Mesenchymal stem cell (in vitro differentiated cells and primary cell): ENCODE measurements around the gene LCN6.
"Not testable (repeated sequence)": the region's sequence is repeated elsewhere in the genome, so short reads cannot be mapped to it uniquely, and the experiment has no call there.

Experiments used
- DNase-seq: peaks from one replicate; pipeline ENCODE4 v3.0.0-alpha.2; 2013
- H2AFZ ChIP-seq: one replicate; pipeline ENCODE4 v1.6.1; 2013; ENCODE audit warnings: low read depth, mild to moderate bottlenecking, control low read depth, inconsistent platforms, low read length, moderate library complexity
- H2AK5ac ChIP-seq: 2 replicates; pipeline ENCODE4 v1.6.1; 2013; ENCODE audit warnings: low read length, moderate library complexity, mild to moderate bottlenecking, inconsistent platforms; ENCODE audit not compliant: severe bottlenecking
- H2BK120ac ChIP-seq: one replicate; pipeline ENCODE4 v1.6.1; 2013; ENCODE audit warnings: low read depth, mild to moderate bottlenecking, inconsistent platforms, low read length, moderate library complexity
- H2BK12ac ChIP-seq, 2 experiments: one replicate each; pipeline ENCODE4 v1.6.1; 2013; ENCODE audit warnings: inconsistent platforms in 2 of 2, low read length in 2 of 2, mild to moderate bottlenecking in 2 of 2, moderate library complexity in 2 of 2, control low read depth in 1 of 2
- H2BK15ac ChIP-seq: one replicate; pipeline ENCODE4 v1.6.1; 2013; ENCODE audit warnings: mild to moderate bottlenecking, low read depth, inconsistent platforms; ENCODE audit not compliant: poor library complexity, severe bottlenecking
- H2BK5ac ChIP-seq: 2 replicates; pipeline ENCODE4 v1.6.1; 2013; ENCODE audit warnings: low read depth, mild to moderate bottlenecking, low read length, control low read depth, inconsistent platforms; ENCODE audit not compliant: poor library complexity, severe bottlenecking
- H3K14ac ChIP-seq, 2 experiments: one replicate each; pipeline ENCODE4 v1.6.1; 2013; ENCODE audit warnings: inconsistent platforms in 2 of 2, low read length in 2 of 2, control low read depth in 1 of 2, mild to moderate bottlenecking in 1 of 2, moderate library complexity in 1 of 2
- H3K18ac ChIP-seq, 2 experiments: one replicate each; pipeline ENCODE4 v1.6.1; 2013; ENCODE audit warnings: inconsistent platforms in 2 of 2, low read length in 2 of 2, control low read depth in 1 of 2, low read depth in 1 of 2, mild to moderate bottlenecking in 1 of 2
- H3K23ac ChIP-seq, 2 experiments: one replicate each; pipeline ENCODE4 v1.6.1; 2013; ENCODE audit warnings: inconsistent platforms in 2 of 2, low read length in 2 of 2, mild to moderate bottlenecking in 2 of 2, moderate library complexity in 2 of 2, control low read depth in 1 of 2
- H3K27ac ChIP-seq: 2 replicates; pipeline ENCODE4 v1.5.1; 2013; ENCODE audit warnings: mild to moderate bottlenecking, moderate library complexity, low read length, control low read depth, inconsistent platforms; ENCODE audit not compliant: poor library complexity, severe bottlenecking
- H3K27me3 ChIP-seq, 2 experiments: 2 replicates each; pipeline versions ENCODE4 v1.6.1 to v1.7.0; 2013; ENCODE audit warnings: low read length in 2 of 2, mild to moderate bottlenecking in 2 of 2, moderate library complexity in 2 of 2, control low read depth in 1 of 2, inconsistent platforms in 1 of 2; ENCODE audit not compliant: control insufficient read depth in 1 of 2, insufficient read depth in 1 of 2
- H3K36me3 ChIP-seq, 2 experiments: 2 replicates each; pipeline versions ENCODE4 v1.6.1 to v1.7.0; 2013; ENCODE audit warnings: low read length in 2 of 2, control low read depth in 1 of 2, inconsistent platforms in 1 of 2, low read depth in 1 of 2, mild to moderate bottlenecking in 1 of 2; ENCODE audit not compliant: insufficient read depth in 2 of 2, control insufficient read depth in 1 of 2
- H3K4ac ChIP-seq, 2 experiments: one replicate each; pipeline ENCODE4 v1.6.1; 2013; ENCODE audit warnings: inconsistent platforms in 2 of 2, low read length in 2 of 2, mild to moderate bottlenecking in 2 of 2, moderate library complexity in 2 of 2, control low read depth in 1 of 2, low read depth in 1 of 2
- H3K4me1 ChIP-seq: 2 replicates; pipeline ENCODE4 v1.6.1; 2013; ENCODE audit warnings: low read depth, low read length, control low read depth; ENCODE audit not compliant: control insufficient read depth, insufficient read depth
- H3K4me2 ChIP-seq: 2 replicates; pipeline ENCODE4 v1.6.1; 2013; ENCODE audit warnings: low read length, mild to moderate bottlenecking, inconsistent platforms; ENCODE audit not compliant: poor library complexity, severe bottlenecking
- H3K4me3 ChIP-seq, 2 experiments: 2 replicates each; pipeline versions ENCODE4 v1.5.1 to v1.7.0; 2013; ENCODE audit warnings: low read length in 2 of 2, mild to moderate bottlenecking in 2 of 2, control low read depth in 1 of 2, low read depth in 1 of 2; ENCODE audit not compliant: insufficient read depth in 1 of 2
- H3K79me1 ChIP-seq: replicated peaks from 2 replicates; pipeline ENCODE4 v1.6.1; 2013; ENCODE audit warnings: mild to moderate bottlenecking, control low read depth, low read length, inconsistent platforms; ENCODE audit not compliant: poor library complexity, severe bottlenecking
- H3K9ac ChIP-seq: 2 replicates; pipeline ENCODE4 v1.7.0; 2013; ENCODE audit warnings: mild to moderate bottlenecking, low read length, moderate library complexity
- H3K9me3 ChIP-seq: 2 replicates; pipeline ENCODE4 v1.7.0; 2013; ENCODE audit warnings: mild to moderate bottlenecking, low read length; ENCODE audit not compliant: control insufficient read depth
- H4K8ac ChIP-seq: one replicate; pipeline ENCODE4 v1.6.1; 2013; ENCODE audit warnings: inconsistent platforms, mild to moderate bottlenecking, low read length, moderate library complexity
- H4K91ac ChIP-seq: one replicate; pipeline ENCODE4 v1.6.1; 2013; ENCODE audit warnings: mild to moderate bottlenecking, low read length, inconsistent platforms
- WGBS: methylation state at CpG from one replicate; pipeline ENCODE4 v1.1.7; 2013; ENCODE audit warnings: mixed read lengths; 5-methylcytosine and 5-hydroxymethylcytosine counted together

The LCN6 gene

DNA sequence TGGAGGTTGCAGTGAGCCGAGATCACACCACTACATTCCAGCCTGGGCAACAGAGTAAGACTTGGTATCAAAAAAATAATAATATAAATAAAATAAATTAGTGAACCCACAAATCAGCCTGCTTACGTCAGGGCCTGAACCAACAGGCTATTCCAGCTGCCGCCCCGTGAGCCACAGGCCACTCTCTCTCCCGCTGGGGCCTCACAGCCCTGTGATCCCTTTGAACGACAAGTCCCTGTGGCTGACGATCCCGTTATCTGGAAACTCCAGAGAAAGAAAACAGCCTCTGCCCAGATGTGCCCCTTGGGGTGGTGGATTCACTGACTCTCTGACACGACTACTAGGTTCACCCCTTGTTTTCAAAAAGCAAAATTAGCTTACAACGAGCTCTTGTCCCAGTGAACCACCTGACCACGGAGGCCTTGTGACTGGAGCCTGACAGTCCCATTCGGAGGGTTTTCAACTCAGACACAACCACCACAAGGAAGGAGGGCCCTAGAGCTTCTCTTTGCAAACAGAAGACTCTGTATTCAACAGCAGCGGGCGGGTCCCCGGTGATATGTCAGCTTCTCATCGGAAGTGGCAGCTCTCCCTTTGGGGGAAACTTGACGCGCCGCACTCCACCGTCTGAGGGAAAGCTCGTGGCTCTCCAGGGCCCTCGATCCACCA, 40.3 kb downstream of the LCN6 start:
- H3K36me3 ChIP-seq = no peaks in the 10 kb centered on the region
- no peak overlapping the region for H3K18ac ChIP-seq
- no peak overlapping the region for H2BK15ac ChIP-seq
- no peak overlapping the region for H4K91ac ChIP-seq
- peak overlapping the region; percentile 19 for H2AK5ac ChIP-seq
- no peak overlapping the region for H4K8ac ChIP-seq
- H3K4me2 ChIP-seq = no peak overlapping the region
- H3K9me3 ChIP-seq = no peaks in the 10 kb centered on the region
- H3K4ac ChIP-seq = no peak overlapping the region
- no peak overlapping the region for H2AFZ ChIP-seq
- H3K4me1 ChIP-seq = peaks cover 12% of the 10 kb centered on the region
- H3K27me3 ChIP-seq = peaks cover 5 to 50% of the 10 kb centered on the region in 2 experiments
- H3K79me1 ChIP-seq = no peaks in the 10 kb centered on the region
- H2BK12ac ChIP-seq = no peak overlapping the region
- H3K4me3 ChIP-seq = no peak overlapping the region
- no peak for DNase-seq
- H2BK120ac ChIP-seq = no peak overlapping the region
- H3K14ac ChIP-seq = no peak overlapping the region
- no peak overlapping the region for H2BK5ac ChIP-seq
- H3K9ac ChIP-seq = no peak overlapping the region
- H3K23ac ChIP-seq = no peak overlapping the region
- H3K27ac ChIP-seq = no peak overlapping the region
- 87% methylated on average over 21 of the region's 22 CpGs for WGBS

DNA sequence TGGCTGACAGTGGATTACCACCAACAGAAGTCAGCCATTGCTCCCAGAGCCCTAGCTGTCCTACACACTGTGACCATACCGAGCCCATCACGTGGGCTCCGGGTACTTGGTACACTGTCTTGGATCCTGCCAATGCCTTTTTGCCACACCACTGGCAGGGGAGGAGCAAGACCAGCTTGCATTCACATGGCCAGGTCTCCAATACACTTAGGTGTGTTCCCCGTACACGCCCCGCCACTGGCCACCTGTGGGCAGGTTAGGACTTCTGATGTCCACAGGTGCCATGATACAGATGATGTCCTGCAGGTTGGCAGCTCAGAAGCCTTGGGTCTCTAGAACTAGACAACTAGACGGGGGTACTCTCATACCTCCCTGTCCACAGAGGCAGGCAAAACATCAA, 41.3 kb downstream of the LCN6 start:
- WGBS = 94% methylated on average over 6 of the region's 7 CpGs
- H3K79me1 ChIP-seq = no peaks in the 10 kb centered on the region
- no peak overlapping the region for H3K18ac ChIP-seq
- H3K9me3 ChIP-seq = no peaks in the 10 kb centered on the region
- H2BK12ac ChIP-seq = no peak overlapping the region
- H2BK120ac ChIP-seq = no peak overlapping the region
- no peak overlapping the region for H3K27ac ChIP-seq
- peaks cover 5 to 51% of the 10 kb centered on the region in 2 experiments for H3K27me3 ChIP-seq
- H2AFZ ChIP-seq = no peak overlapping the region
- H3K4me2 ChIP-seq = no peak overlapping the region
- no peak overlapping the region for H3K9ac ChIP-seq
- no peak overlapping the region for H4K8ac ChIP-seq
- no peak for DNase-seq
- H3K36me3 ChIP-seq = no peaks in the 10 kb centered on the region
- H3K4ac ChIP-seq = no peak overlapping the region
- no peak overlapping the region for H2AK5ac ChIP-seq
- no peak overlapping the region for H4K91ac ChIP-seq
- H2BK5ac ChIP-seq = no peak overlapping the region
- H3K23ac ChIP-seq = no peak overlapping the region
- H3K4me1 ChIP-seq = peaks cover 8% of the 10 kb centered on the region
- no peak overlapping the region for H2BK15ac ChIP-seq
- H3K4me3 ChIP-seq = no peak overlapping the region
- no peak overlapping the region for H3K14ac ChIP-seq

DNA sequence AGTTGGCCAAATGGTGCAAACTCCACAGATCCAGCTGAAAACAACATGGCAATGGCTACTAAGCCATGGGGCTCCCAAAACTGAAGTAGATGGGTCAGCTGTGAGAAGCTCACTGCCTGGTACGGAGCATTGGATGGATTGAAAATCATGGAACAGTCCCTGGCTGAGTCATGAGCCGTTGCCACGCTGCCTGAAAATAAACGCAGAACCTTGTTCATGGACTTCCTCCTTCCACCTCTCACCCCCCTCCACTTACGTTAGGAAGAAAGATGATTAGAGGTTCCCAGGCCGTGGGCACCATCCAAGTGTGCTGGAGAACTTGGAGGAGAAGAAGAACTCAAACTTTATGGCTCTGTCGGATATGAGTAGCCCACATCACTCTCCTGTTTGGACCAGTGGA, 42.8 kb downstream of the LCN6 start:
- no peak overlapping the region for H2BK120ac ChIP-seq
- peaks cover under 1% of the 10 kb centered on the region for H3K4me1 ChIP-seq
- H3K23ac ChIP-seq = no peak overlapping the region
- H4K91ac ChIP-seq = no peak overlapping the region
- WGBS = 86% methylated on average over 4 of the region's 7 CpGs
- H3K27ac ChIP-seq = no peak overlapping the region
- H2BK12ac ChIP-seq = no peak overlapping the region
- H3K14ac ChIP-seq = no peak overlapping the region
- no peaks in the 10 kb centered on the region for H3K36me3 ChIP-seq
- no peak overlapping the region for H2BK15ac ChIP-seq
- no peak overlapping the region for H3K4me3 ChIP-seq
- no peak overlapping the region for H2AFZ ChIP-seq
- no peak overlapping the region for H3K9ac ChIP-seq
- no peak overlapping the region for H3K4me2 ChIP-seq
- H3K18ac ChIP-seq = no peak overlapping the region
- H4K8ac ChIP-seq = no peak overlapping the region
- no peak overlapping the region for H3K4ac ChIP-seq
- H3K9me3 ChIP-seq = no peaks in the 10 kb centered on the region
- no peak overlapping the region for H2BK5ac ChIP-seq
- no peak for DNase-seq
- no peaks in the 10 kb centered on the region for H3K79me1 ChIP-seq
- H3K27me3 ChIP-seq = peaks cover 14 to 59% of the 10 kb centered on the region in 2 experiments
- no peak overlapping the region for H2AK5ac ChIP-seq

DNA sequence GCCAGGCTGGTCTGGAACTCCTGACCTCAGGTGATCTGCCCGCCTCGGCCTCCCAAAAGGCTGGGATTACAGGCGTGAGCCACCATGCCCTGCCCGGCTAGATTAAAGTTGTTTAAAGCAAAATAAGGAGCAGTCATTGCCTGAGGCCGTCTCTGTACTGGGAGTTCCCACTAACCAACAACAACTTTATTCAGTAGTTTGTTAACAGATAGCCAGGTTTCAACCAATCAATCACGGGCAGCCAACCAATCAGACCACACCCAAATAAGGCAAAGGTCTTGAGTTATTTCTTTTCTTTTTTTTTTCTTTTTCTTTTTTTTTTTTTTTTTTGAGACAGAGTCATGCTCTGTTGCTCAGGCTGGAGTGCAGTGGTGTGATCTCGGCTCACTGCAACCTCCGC, 43.6 kb downstream of the LCN6 start:
- not testable (repeated sequence) for H2AK5ac ChIP-seq, H2BK5ac ChIP-seq, H3K9ac ChIP-seq, H3K79me1 ChIP-seq, H3K4me3 ChIP-seq, H3K23ac ChIP-seq, H3K18ac ChIP-seq, DNase-seq, H3K36me3 ChIP-seq, H2BK120ac ChIP-seq, H4K91ac ChIP-seq, H3K9me3 ChIP-seq, H4K8ac ChIP-seq, H3K27ac ChIP-seq, H3K4me1 ChIP-seq, H2BK15ac ChIP-seq, H2BK12ac ChIP-seq, H2AFZ ChIP-seq, H3K14ac ChIP-seq, H3K4me2 ChIP-seq, H3K4ac ChIP-seq
- WGBS = 94% methylated on average over 7 of the region's 8 CpGs
- H3K27me3 ChIP-seq = peaks cover 14 to 60% of the 10 kb centered on the region in 2 experiments
